SU-DHL-6 (cell line): ENCODE results near the gene CTSG.

Experiments used
- CTCF ChIP-seq: fragments of 200-600 bp; sonication (generic); IDR thresholded peaks from one replicate; pipeline ENCODE4 v1.5.1; 2017; ENCODE audit warnings: antibody characterized with exemption, mild to moderate bottlenecking, low read length, moderate library complexity; ENCODE audit not compliant: insufficient read depth, poor library complexity, severe bottlenecking
- EZH2phosphoT487 ChIP-seq: fragments of 200-600 bp; sonication (generic), shearing (Covaris generic); conservative IDR thresholded peaks from 2 replicates; pipeline ENCODE4 v1.6.1; 2018; ENCODE audit warnings: mild to moderate bottlenecking, antibody characterized with exemption, low read length, moderate library complexity, mixed read lengths

- TF ChIP-seq CTCF (no peak), EZH2phosphoT487 (no peak)
These were observed 33.6 kb downstream of the CTSG start for GRCh38 chr14:24542346-24542936.
